Gastrocnemius medialis (tissue), 4 donors: ENCODE data around the gene ACOT7.

Source experiments
- CTCF ChIP-seq, 5 experiments: fragments of 450-650 bp in 3 of 5; fragments of 200-600 bp in 2 of 5; sonication (generic) in 2 of 5; IDR thresholded peaks in 4 of 5; conservative IDR thresholded peaks in 1 of 5; 1 replicate in 4 of 5; 2 replicates in 1 of 5; pipeline ENCODE4 v1.5.1; 2016 to 2019; ENCODE audit warnings: antibody characterized with exemption in 5 of 5, mild to moderate bottlenecking in 3 of 5, moderate library complexity in 3 of 5
- POLR2A ChIP-seq, 2 donors: fragments of 450-650 bp; IDR thresholded peaks; one replicate each; pipeline ENCODE4 v1.6.1; 2017; ENCODE audit warnings: antibody characterized with exemption in 2 of 2, mild to moderate bottlenecking in 2 of 2, moderate library complexity in 2 of 2

- TF ChIP-seq POLR2A (IDR thresholded peaks at IDR 0.05), result no peak
- TF ChIP-seq CTCF (IDR thresholded peaks at IDR 0.05 in 4 of 5, conservative IDR thresholded peaks at IDR 0.05 in 1 of 5), result no peak
These were observed 156.5 kb downstream of the ACOT7 start for GRCh38 chr1:6237093-6237492.
